GM04504 (cell line): ENCODE data around the gene CCND2.
"Not testable (repeated sequence)": the region's sequence is repeated elsewhere in the genome, so short reads cannot be mapped to it uniquely, and the experiment has no call there.

Experiments used
- DNase-seq: peaks from one replicate; pipeline ENCODE4 v3.0.0-alpha.2; 2012; ENCODE audit warnings: low read depth

Gene CCND2

GRCh38 chr12:4273652-4274395 lies at the start of gene CCND2:
TSS of gene CCND2 (plus strand) at chr12:4273762. CDS start at chr12:4274041, 279 bp downstream.
- no peak for DNase-seq

DNA sequence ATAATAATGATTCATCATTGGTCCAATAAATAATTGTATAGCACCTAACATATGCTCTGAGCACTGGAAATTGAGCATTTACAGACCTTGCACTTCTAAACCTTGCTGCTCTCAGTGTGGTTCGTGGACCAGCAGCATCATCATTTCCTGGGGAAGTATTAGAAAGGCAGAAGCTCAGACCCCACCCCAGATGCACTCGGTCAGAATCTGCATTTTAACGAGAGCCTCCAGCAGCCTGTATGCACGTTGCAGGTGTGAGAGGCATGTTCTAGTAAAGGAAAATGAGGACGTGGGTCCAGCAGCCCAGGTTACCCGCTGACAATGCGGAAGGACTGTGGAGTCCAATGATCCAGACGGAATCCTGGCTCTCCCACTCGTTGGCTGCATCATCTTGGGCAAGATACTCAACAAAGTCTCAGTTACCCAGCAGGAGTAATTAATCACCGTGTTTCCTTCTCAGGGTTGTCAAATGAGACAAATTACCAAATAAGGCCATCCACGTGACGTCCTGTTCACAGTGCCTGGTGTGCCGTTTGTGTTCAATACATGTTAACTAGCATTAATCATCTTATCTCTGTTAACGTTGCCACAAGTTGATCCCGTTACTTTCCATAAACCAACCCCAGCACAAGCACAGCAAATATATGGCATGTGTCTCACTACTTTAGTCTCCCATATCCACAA lies 49.2 kb upstream of the CCND2 start:
- no peak for DNase-seq

GRCh38 chr12:4225571-4225970 lies 48.0 kb upstream of the CCND2 start:
- DNase-seq: no peak

- DNase-seq: no peak
Measured at GRCh38 chr12:4227046-4227445, 46.5 kb upstream of the CCND2 start.

DNA sequence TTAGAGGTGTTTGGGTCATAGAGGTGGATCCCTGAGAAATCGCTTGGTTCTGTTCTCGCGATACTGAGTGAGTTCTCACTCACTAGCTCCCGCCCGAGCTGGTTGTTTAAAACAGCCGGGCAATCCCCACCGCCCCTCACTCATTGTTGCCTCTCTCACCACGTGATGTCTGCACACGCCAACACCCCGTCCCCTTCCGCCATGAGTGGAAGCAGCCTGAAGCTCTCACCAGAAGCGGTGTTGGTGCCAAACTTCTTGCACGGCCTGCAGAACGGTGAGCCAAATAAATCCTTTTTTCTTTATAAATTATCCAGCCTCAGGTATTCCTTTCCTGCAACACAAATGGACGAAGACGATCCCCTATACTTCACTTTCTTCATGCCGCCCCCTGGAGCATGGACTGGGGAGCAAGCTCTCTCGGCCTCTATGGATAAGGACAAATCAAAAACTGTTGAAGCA lies 45.4 kb upstream of the CCND2 start:
- no peak for DNase-seq

DNA sequence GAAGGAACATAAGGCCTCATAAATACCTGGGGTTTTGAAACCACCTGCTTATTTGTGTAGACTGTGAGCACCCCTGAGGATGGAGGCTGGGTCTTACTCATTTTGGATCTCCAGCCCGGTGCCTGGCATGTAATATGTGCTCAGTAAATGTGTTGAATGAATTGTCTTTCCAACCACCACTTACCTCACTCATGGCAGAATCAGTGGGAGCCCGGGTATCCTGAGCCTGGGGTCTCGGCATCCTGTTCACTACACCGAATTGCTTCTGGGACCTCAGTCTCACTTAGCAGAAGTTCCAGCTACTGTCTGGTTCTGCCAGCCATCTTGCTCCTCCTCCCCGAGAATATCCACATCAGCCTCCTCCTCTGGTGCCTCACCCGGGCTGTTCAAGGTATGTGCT lies 43.0 kb upstream of the CCND2 start:
- no peak for DNase-seq

DNA sequence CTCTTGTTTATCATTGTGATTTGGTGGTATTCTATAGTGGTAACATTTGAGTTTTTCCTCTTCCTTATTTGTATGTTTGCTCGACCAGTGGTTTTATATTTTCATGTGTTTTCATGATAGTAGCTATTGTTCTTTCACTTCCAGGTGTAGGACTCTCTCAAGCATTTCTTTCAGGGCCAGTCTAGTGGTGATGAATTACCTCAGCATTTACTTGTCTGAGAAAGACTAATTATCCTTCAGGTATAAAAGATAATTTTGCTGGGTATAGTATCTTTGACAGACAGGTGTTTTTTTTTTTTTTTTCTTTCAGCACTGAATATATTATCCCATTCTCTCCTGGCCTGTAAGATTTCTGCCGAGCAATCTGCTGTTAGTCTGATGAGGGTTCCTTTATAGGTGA lies 35.0 kb upstream of the CCND2 start:
- no peak for DNase-seq

- no peak for DNase-seq
Measured at GRCh38 chr12:4239746-4240145, 33.8 kb upstream of the CCND2 start.

DNA sequence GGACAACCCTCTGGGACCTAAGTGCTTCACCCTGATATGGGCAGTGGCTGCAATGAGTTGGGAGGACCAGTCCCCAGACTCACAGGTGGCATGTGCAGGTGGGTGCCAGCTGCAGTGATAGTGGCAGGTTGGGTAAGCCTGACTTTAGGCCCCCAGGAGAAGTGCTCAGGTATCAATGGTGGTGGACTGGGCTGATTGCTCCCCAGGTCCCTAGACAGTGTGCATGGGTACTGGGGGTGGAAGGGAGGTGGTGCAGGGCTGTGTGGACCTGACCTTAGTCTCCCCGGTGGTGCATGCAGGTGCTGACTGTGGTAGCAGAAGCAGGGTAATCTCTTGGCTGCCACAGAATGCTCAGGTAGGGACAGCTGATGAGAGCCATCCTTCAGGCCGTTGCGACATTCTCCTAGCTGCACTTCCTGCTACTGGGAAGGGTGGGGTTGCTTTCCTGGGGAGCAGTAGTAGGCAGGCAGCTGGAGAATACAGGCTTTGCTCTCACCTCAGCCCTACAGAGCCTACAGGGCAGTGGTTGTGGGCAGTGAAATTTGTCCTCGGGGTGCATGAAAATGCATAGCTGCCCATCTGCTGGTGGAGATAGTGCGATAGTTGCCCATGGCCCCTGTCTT lies 33.3 kb upstream of the CCND2 start:
- DNase-seq: no peak

GRCh38 chr12:4240981-4241380 lies 32.6 kb upstream of the CCND2 start:
- no peak for DNase-seq

DNA sequence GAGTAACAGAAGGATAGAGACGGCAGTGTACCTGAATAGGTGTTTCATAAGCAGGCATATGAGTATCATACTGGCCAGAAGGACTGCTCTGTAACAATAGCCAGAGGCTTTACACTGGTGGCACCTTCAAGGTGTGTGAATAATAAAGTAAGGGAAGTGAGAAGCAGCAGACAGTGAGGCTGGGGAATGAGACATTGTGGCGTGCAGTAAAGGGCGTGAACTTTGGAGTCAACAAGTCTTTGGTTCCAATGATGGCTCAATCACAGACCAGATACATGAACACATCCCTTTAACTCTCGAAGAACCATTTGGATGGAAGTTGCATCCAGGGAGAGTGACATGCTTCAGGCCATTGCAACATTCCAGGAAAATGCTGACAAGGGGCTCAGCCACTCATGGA lies 32.0 kb upstream of the CCND2 start:
- DNase-seq: no peak

DNA sequence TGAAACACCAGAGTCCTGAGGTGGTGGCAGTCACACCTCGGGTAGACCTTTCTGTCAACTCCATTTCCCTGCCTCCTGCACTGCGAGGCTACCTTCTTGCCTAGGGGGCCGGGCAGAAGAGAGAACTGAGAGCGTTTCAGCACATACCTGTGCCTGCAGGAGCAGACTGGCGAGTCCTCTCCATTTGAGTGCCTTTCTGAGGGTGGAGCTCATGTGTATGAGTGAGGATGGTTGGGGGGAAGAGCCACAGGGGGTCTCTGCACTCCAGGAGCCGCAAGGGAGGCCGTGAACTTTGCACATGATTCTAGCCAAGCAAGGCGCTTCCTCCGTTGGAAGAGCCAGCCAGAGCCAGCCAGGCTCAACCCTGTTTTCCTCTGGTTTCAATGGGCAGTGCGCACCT lies 31.0 kb upstream of the CCND2 start:
- no peak for DNase-seq

- DNase-seq: no peak
Measured at GRCh38 chr12:4243091-4243490, 30.5 kb upstream of the CCND2 start.

- DNase-seq: not testable (repeated sequence)
Measured at GRCh38 chr12:4243491-4244100, 30.0 kb upstream of the CCND2 start.

DNA sequence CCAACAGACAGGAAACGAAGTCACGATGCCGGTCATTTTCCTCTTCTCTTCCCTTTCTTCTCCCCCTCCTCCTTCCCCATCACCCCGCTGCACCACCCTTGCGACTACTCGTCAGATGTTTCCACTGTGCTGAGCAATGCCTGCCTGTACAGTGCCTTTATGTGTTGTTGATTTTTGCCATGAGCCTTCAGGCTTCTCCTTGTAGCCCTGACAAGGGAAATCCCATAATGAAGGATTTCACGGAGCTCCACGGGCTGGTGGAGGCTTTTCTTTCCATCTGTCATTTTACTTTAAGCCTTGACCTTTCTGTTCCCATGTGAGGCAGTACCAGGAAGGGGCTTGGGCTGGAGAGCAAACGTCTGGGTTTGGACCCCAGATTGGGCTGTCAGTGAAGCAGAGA lies 28.7 kb upstream of the CCND2 start:
- DNase-seq: no peak

- DNase-seq: no peak
Measured at GRCh38 chr12:4245446-4245845, 28.1 kb upstream of the CCND2 start.

- no peak for DNase-seq
Measured at GRCh38 chr12:4246116-4246515, 27.4 kb upstream of the CCND2 start.

GRCh38 chr12:4250691-4251090 lies 22.9 kb upstream of the CCND2 start:
- no peak for DNase-seq

- no peak for DNase-seq
Measured at GRCh38 chr12:4251216-4251891, 22.2 kb upstream of the CCND2 start.

DNA sequence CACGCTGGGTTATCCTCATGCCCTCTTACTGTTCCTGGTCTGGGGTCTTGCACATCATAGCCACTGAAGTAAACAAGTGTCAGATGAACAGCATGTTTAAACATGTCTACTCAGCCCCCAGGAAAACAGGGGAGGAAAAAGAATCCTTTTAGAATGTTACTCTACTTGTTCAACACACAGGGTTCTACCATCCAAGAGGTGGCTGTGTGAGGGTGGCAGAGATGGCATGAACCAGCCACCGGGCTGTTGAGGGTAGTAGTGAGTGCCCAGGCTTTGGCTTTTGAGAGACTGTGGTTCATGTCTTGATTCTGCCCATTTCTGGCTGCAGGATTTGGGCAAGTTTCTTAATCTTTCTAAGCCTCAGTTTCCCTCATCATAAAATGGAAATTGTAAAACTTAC lies 21.6 kb upstream of the CCND2 start:
- no peak for DNase-seq

DNA sequence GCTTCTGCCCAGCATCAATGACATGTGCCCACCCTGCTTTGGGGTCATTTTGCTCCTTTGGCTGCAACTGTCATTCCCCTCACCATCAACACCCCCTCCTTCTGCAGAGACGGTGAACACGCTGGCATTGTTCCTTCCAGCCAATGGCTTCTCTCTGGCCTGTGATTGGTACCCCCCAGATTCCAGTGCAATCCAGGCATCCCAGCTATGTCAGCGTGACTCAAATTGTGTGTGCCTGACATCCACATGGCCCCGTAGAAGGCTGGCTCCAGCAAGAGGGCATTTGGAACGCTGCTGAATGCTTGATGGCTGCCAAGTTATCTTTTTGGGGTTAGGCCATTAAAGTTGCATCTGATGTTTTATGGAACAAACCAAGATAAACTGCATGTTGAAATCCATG lies 21.0 kb upstream of the CCND2 start:
- DNase-seq: no peak
